GM18526 (cell line): ENCODE data around the gene S100A13.

Experiments
- POLR2A ChIP-seq: IDR thresholded peaks from 3 replicates; pipeline ENCODE4 v1.6.1; 2011; ENCODE audit not compliant: insufficient read length; ENCODE audit errors: extremely low read depth

S100A13 gene

DNA sequence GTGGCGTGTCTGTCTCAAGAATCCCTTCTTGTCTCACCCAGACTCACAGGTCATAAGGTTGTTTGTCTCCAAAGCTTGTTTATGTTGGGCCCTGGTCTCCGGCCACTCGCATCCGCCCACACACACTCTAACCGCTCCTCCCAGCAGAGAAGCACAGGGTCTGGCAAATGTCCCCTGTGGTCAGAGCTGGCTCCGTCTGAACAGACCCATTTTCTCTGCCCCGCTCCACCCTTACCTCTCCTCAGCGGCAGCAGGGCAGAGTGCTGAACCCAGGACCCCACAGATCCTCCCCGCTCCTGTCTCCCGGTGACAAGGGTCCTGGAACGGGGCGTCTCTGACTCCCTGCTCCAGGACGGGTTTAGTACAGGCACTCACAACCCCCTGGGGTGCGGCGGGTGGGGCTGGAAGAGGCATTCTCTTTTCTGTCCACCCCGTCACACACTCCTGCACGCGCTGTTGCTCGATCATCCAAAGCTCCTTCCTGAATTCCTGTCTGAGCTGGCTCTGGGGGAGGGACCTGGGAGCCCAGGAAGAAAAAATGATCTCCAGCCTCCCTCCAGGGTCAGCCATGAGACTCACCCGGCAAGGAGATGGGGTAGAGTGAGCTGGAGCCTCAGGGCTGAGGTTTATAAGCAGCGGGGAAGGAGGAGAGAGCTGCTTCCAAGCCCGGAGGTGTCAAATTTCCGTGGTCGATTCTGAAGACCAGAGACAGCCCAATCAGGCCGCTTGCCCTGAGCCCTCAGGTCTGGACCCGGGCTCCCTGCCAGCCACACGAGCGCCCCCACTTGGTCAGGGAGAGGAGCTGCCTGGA is at the start of gene S100A13:
S100A13 (minus strand) TSS at position 602 of the 811 bp plus-strand sequence. CDS start 1,033 bp downstream, outside the sequence.
- TF ChIP-seq POLR2A: no peak

DNA sequence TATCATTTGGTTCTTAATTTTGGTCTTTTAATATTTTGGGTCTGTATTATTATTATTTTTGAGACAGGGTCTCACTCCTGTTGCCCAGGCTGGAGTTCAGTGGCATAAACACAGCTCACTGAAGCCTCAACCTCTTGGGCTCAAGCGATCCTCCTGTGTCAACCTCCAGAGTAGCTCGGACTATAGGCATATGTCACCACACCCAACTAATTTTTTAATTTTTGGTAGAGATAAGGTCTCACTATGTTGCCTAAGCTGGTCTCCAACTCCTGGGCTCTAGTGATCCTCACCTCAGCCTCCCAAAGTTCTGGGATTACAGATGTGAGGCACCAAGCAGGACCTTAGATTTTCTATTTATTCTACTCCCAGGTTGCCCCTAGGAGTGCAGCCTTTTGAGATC is 46.2 kb upstream of the S100A13 start:
- no peak for TF ChIP-seq POLR2A

DNA sequence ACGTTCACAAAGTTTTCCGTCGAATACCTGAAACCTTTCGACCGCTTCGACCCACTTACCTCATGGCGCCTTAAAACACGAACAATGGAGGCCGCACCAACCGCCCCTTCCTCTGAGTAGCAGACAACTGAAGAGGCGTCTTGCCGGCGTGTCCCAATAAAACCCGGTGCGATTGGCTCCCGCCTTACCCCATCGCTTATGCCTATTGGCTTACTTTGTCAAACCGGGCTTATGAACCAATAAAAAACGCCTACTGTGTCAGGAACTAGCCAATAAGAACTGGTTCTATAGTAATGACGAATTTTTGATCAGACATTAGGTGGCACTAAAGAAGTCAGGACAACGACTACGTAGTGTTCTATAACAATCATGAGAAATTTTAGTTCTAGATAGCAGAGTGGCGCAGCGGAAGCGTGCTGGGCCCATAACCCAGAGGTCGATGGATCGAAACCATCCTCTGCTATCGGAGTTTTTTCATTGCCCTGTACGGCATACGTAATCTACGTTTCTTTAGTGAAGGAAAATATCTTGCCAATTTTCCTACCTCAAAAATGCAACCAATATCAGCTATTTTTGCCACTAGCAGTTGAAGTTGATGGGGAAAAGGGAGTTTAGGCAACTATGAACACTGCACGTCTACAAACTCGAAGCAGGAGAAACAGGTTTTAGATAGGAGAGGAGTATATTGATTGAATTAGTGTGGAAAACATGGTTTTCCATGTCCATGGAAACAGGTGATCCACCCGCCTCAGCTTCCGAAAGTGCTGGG is 43.7 kb upstream of the S100A13 start, which contains the start of gene ILF2:
ILF2 (minus strand) TSS at position 135 of the 769 bp plus-strand sequence; CDS start at position 64, 71 bp downstream.
- peak; percentile 82 for TF ChIP-seq POLR2A

DNA sequence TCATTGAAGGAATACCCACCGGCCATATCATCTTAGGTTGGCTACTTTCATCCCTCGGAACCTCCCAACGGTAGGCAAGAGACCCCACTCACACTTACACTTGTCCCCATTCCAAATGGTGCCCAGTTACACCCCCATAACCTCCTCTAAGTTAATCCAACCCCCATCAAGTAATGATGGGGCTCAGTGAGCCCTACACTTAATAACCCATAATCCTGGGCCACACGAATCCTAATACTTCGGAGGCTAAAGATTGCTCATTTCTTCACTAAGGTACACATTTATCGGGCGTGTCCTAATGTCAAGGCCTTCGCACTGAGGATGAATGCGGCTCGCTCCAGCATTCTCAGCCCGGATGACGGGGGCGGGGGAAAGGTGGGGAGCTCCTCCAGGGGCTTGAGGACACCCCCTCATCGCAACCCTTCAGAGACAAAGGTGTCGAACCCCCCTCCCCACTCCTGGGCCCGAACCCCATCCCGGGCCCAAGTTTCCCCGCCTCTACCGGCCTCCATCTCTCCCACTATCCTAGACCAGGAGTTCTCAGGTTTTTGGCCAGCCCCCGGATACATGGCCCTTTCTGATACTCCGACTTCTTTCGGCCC is 43.1 kb upstream of the S100A13 start:
- TF ChIP-seq POLR2A: no peak

DNA sequence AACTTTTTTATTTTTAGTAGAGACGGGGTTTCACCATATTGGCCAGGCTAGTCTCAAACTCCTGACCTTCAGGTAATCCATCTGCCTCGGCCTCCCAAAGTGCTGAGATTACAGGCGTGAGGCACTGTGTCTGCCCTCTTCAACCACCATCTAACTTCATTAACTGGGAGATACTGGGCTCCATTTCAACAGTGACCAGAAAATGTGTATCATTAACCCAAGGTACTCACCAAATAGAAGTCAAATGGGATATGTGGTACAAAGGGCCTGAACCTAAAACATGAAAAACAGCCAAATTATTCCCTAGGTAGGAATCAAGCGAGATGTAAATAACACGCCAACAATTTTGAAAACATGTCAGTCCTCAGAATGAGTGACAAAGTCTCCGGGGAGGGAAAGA is 42.3 kb upstream of the S100A13 start:
- TF ChIP-seq POLR2A: no peak

DNA sequence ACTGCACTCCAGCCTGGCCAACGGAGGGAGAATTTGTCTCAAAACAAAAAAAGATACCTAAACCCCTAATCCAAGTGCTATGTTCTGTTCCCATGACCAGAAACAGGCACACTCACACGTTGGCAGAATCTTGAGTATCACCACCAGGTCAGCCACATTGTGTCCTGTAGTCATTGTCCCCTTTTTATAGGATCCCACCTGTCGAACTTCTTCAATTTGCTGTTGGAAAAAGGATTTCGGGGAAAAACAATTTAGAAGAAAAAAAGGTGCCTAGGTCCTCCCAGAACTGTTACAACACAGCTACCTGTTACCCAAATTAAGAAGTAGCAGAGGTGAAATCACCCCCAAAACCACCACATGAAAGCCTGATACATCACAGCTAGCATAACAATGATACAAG is 40.1 kb upstream of the S100A13 start:
- no peak for TF ChIP-seq POLR2A

DNA sequence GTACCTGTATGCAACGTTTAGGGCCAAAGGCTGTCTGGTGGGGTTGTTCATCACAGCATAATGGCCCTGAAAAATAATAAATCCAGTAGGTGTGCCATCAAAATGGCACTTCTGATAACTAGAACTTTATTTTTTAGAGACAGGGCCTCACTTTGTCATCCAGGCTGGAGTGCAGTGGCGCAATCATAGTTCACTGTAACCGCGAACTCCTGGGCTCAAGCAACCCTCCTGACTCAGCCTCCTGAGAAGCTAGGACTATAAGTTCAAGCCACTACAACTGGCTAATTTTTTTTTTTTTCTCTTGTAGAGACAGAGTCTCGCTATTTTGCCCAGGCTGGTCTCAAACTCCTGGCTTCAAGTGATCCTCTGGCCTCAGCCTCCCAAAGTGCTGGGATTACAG is 35.9 kb upstream of the S100A13 start:
- TF ChIP-seq POLR2A: no peak

DNA sequence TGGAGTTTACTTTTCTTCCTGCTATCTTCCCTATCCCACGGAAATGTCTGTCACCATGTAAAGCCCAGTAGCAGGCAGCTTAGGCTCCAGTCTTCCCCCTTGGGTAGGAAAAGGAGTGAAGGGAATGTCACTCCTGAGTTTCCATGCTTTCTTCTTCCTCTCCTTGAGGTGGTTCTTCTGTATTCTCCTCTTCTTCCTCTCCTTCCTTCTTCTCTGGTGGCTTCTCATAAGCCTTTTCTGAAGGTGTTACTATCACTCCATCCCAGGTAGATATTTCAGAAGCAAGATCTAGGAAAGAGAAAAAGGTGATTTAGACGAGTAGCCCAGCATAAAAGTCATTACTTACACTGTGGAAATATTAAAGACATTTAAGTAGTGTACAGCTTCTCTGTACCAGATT is 35.0 kb upstream of the S100A13 start:
- no peak for TF ChIP-seq POLR2A

DNA sequence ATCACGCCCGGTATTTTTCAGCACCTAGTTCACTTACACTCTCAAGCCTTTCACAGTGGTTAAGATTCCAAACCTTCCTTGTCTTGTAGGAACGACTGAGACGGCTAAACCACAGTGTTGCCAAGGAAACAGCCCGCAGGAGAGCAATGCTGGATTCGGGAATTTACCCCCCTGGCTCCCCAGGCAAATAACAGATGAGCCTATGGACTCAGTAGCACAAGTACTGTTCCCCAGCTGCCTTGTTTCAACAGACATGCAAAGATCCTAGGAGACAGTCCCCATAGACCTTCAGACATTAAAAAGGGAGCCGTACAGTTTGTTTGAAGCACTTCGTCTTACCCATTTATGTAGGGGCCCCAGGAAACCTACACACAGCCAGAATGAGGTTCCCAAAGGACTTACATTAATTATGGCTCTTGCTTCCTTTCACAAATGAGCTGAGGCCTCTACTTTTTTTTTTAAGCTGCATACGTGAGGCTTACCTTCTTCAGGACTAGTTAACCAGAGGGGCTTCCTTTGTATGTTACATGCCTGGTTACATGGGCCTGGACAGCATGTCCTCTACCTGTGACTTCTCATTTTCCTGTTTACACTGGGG is 33.9 kb upstream of the S100A13 start:
- no peak for TF ChIP-seq POLR2A

DNA sequence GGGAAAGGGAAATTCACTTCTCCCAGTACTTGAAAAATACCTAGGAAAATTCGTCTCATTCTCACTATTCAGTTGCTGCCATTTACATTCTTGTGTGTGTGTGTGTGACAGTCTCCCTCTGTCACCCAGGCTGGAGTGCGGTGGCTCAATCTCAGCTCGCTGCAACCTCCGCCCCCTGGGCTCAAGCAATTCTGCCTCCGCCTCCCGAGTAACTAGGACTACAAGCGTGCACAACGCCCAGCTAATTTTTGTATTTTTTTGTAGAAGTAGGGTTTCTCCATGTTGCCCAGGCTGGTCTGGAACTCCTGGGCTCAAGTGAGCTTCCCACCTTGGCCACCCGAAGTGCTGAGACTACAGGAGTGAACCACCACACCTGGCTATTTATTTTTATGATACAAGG is 32.4 kb upstream of the S100A13 start:
- TF ChIP-seq POLR2A: no peak

DNA sequence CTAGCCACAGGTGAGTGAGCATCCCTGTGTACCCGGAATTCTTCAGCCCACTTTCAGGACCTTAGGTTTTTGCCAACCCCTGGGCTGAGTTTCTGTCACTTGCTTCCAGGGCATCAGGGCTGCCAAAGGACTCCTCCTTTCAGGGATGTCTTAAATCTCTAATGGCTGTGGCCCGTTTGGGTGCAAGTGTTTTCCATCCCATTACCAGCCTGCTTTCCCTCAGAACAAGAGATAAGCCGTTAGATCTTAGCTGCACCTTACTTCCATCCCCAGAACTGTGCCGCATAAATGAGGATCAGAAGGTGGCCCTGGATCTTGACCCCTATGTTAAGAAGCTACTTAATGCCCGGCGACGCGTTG is 31.9 kb upstream of the S100A13 start:
- TF ChIP-seq POLR2A: no peak

DNA sequence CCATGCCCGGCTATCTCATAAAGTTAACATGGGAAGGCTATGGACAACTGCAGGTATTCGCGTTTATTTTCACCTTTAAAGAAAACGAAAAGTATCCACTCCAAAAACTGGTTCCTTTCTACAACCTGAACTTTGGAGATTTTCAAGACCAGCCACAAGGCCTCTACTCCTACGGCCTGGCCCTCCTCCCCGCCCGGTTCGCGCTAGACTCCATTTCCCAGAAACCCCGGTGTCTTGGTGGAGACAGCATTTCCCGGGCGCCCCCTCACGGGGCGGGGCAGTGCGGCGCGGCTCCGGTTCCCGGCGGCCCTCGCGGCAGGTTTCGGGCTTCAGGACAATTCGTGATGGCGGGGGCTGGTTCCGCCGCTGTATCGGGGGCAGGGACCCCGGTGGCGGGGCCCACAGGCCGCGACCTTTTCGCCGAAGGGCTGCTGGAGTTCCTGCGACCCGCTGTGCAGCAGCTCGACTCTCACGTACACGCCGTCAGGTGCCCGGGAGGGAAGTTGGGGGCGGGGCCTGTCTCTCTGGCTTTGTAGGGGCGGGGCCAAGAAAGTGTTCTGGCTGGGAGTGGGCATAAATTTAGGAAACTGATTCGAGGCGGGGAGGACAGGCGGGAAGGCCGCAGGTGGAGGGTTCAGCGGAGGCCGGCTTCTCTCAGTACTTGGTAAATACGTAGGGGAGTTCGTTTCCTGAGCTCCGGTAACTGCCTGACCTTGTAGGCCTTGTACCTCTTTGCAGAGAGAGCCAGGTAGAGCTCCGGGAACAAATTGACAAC is 31.3 kb upstream of the S100A13 start, which contains the start of gene SNAPIN:
SNAPIN (plus strand) TSS at position 304 of the 775 bp plus-strand sequence; CDS start at position 345, 41 bp downstream.
- peak; percentile 86 for TF ChIP-seq POLR2A

DNA sequence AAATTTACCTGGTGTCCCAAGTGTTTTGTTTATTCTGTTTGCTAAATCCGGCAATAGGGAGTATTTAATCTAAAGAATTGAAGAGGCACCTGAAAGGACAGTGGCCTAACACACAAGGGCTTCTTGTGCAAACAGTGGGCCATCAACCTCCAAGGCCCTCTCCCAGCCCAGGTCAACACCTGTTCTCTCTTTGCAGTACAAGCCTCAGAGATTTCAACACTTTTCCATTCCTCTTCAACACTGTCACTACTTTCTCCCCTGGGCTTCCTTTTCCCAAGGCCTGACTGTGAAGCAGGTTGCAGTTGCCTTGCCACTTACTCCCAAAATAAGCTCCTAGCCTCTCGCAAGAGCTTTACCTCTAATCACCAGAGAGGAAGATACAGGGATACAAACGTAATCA is 28.0 kb upstream of the S100A13 start:
- no peak for TF ChIP-seq POLR2A

DNA sequence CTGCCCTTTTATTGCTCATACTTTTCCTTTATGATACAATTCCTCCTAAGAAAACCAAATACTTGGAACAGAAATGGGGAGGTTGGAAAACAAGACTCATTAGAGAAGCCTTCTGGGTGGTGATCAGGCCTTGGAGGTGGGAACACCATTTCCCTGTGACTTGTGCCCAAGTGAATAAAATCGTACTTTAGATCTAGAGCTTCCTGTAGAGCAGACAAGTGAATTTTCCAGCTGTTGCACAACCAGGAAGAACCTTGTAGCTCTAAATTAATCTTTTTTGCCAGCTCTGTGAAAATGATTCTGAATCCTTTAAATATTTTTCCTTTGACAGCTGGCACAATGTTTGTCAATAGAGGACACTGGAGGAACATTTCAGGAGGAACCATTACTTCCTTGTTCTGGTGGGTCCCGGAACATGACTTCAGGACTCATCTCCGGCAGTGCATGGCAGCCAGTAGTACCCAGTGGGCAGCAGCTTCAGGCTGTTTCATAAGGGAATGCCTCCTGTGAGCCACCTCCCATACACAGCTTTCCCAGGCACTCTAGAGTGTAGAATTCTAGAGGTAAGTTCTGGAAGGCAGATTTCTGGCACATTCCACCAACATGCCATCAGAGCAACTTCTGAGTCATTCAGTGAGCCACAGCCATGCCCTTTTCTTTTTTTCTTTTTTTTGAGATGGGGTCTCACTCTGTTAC is 25.6 kb upstream of the S100A13 start:
- TF ChIP-seq POLR2A: no peak
